DND-41 (cell line): Measurements from ENCODE around the gene AK5.

ENCODE experiments used
- ATAC-seq: fragments of 200-7000 bp; cut with Tn5 transposase; 3 replicates; pipeline ENCODE4 v1.9.1; 2021; ENCODE audit warnings: low read depth; ENCODE audit not compliant: insufficient read depth
- DNase-seq: peaks from one replicate; pipeline ENCODE4 v3.0.0-alpha.2; 2020
- H2AFZ ChIP-seq: 2 replicates; pipeline ENCODE4 v1.6.0; 2012; ENCODE audit warnings: low read depth, low read length
- H3K27ac ChIP-seq: 2 replicates; pipeline ENCODE4 v1.5.1; 2012; ENCODE audit warnings: low read length, inconsistent platforms
- H3K27me3 ChIP-seq: fragments of 200-600 bp; sonication (generic); 2 replicates; pipeline ENCODE4 v1.6.0; 2012; ENCODE audit warnings: low read length, mild to moderate bottlenecking, inconsistent platforms; ENCODE audit not compliant: insufficient read depth, poor library complexity
- H3K36me3 ChIP-seq: 2 replicates; pipeline ENCODE4 v1.5.1; 2012; ENCODE audit warnings: low read length, inconsistent platforms; ENCODE audit not compliant: insufficient read depth
- H3K4me1 ChIP-seq: 2 replicates; pipeline ENCODE4 v1.5.1; 2012; ENCODE audit warnings: mild to moderate bottlenecking, low read length; ENCODE audit not compliant: insufficient read depth
- H3K4me2 ChIP-seq: 2 replicates; pipeline ENCODE4 v1.6.0; 2012; ENCODE audit warnings: mild to moderate bottlenecking, moderate library complexity, low read length, inconsistent platforms; ENCODE audit not compliant: insufficient read depth
- H3K4me3 ChIP-seq, 2 experiments: fragments of 200-600 bp in 1 of 2; shearing (Covaris generic) in 1 of 2; 2 replicates each; pipeline ENCODE4 v1.5.1; 2012 to 2016; ENCODE audit warnings: inconsistent platforms in 2 of 2, low read length in 2 of 2, mild to moderate bottlenecking in 2 of 2, low read depth in 1 of 2, moderate library complexity in 1 of 2
- H3K79me2 ChIP-seq: 2 replicates; pipeline ENCODE4 v1.6.0; 2012; ENCODE audit warnings: low read length, inconsistent platforms; ENCODE audit not compliant: insufficient read depth
- H3K9ac ChIP-seq: 2 replicates; pipeline ENCODE4 v1.6.0; 2012; ENCODE audit warnings: low read depth, mild to moderate bottlenecking, inconsistent platforms, low read length, moderate library complexity
- H3K9me3 ChIP-seq: 2 replicates; pipeline ENCODE4 v1.5.1; 2012; ENCODE audit warnings: low read length, moderate library complexity, mild to moderate bottlenecking, inconsistent platforms; ENCODE audit not compliant: insufficient read depth, severe bottlenecking
- H4K20me1 ChIP-seq: 2 replicates; pipeline ENCODE4 v1.6.0; 2012; ENCODE audit warnings: low read length; ENCODE audit not compliant: insufficient read depth
- EZH2 ChIP-seq: IDR thresholded peaks from 3 replicates; pipeline ENCODE4 v1.6.1; 2012; ENCODE audit warnings: borderline replicate concordance, low read depth, mild to moderate bottlenecking, moderate library complexity, low read length, inconsistent platforms; ENCODE audit not compliant: severe bottlenecking
- TF ChIP-seq, protein P1 (sequence below): IDR thresholded peaks from 2 replicates; pipeline ENCODE4 v1.5.1; 2012; ENCODE audit warnings: borderline replicate concordance, low read length, moderate library complexity, mild to moderate bottlenecking; ENCODE audit not compliant: poor library complexity, severe bottlenecking; ENCODE audit errors: extremely low read depth

The AK5 gene

DNA sequence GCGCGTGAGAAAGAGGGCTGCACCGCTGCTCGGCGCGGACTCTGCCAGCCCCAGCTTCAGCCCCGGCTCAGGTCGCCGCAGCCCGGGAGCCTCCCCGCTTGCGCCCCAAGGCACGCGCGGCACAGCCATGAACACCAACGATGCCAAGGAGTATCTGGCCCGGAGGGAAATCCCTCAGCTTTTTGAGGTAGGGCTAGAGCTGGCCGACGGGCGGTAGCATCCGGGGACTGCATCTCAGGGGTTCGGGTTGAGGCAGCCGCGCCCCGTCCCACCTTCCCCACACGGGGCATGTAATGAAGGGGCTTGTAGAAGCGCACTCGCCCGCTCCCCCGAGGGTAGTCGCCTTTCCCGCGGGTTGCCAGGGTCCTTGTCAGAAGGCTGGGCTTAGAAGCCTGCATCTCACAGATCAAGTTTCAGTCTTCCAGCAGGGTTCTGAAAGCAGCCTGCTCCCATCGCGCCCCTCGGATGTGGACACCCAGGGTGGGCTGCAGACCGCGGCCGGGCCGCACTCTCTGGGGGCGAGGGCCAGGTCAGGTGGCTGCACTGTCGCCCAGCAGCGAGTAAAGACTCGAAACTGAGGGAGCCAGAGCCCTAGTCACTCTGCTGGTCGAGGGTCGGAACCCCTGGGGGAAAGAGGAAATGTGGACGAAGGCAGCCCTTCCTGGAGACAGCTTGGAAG is 507 bp downstream of the AK5 start:
- Histone ChIP-seq H2AFZ (no peak overlapping the region), H3K9ac (no peak overlapping the region)

GRCh38 chr1:77282866-77283539 is 1.2 kb downstream of the AK5 start:
- no peak for DNase-seq
- Histone ChIP-seq H3K4me1 (no peaks in the 10 kb centered on the region), H3K27me3 (no peaks in the 10 kb centered on the region), H3K27ac (no peak overlapping the region), H3K4me2 (no peak overlapping the region), H2AFZ (no peak overlapping the region), H3K9me3 (no peaks in the 10 kb centered on the region), H4K20me1 (no peaks in the 10 kb centered on the region), H3K9ac (no peak overlapping the region), H3K4me3 (no peak overlapping the region), H3K36me3 (no peaks in the 10 kb centered on the region), H3K79me2 (no peaks in the 10 kb centered on the region)
- no peak for TF ChIP-seq EZH2
- TF ChIP-seq, protein P1, sequence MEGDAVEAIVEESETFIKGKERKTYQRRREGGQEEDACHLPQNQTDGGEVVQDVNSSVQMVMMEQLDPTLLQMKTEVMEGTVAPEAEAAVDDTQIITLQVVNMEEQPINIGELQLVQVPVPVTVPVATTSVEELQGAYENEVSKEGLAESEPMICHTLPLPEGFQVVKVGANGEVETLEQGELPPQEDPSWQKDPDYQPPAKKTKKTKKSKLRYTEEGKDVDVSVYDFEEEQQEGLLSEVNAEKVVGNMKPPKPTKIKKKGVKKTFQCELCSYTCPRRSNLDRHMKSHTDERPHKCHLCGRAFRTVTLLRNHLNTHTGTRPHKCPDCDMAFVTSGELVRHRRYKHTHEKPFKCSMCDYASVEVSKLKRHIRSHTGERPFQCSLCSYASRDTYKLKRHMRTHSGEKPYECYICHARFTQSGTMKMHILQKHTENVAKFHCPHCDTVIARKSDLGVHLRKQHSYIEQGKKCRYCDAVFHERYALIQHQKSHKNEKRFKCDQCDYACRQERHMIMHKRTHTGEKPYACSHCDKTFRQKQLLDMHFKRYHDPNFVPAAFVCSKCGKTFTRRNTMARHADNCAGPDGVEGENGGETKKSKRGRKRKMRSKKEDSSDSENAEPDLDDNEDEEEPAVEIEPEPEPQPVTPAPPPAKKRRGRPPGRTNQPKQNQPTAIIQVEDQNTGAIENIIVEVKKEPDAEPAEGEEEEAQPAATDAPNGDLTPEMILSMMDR: no peak
- no peak for ATAC-seq

More for the DNA sequence above, 507 bp downstream of the AK5 start:
- H3K79me2 ChIP-seq: no peaks in the 10 kb centered on the region
- ATAC-seq (no peak), DNase-seq (no peak)
- H3K4me2 ChIP-seq: no peak overlapping the region
- H3K9me3 ChIP-seq: no peaks in the 10 kb centered on the region
- H4K20me1 ChIP-seq: no peaks in the 10 kb centered on the region
- TF ChIP-seq EZH2: no peak
- TF ChIP-seq, protein P1: no peak
- H3K27ac ChIP-seq: no peak overlapping the region
- H3K4me1 ChIP-seq: no peaks in the 10 kb centered on the region
- H3K27me3 ChIP-seq: no peaks in the 10 kb centered on the region
- no peaks in the 10 kb centered on the region for H3K36me3 ChIP-seq
- no peak overlapping the region for H3K4me3 ChIP-seq

DNA sequence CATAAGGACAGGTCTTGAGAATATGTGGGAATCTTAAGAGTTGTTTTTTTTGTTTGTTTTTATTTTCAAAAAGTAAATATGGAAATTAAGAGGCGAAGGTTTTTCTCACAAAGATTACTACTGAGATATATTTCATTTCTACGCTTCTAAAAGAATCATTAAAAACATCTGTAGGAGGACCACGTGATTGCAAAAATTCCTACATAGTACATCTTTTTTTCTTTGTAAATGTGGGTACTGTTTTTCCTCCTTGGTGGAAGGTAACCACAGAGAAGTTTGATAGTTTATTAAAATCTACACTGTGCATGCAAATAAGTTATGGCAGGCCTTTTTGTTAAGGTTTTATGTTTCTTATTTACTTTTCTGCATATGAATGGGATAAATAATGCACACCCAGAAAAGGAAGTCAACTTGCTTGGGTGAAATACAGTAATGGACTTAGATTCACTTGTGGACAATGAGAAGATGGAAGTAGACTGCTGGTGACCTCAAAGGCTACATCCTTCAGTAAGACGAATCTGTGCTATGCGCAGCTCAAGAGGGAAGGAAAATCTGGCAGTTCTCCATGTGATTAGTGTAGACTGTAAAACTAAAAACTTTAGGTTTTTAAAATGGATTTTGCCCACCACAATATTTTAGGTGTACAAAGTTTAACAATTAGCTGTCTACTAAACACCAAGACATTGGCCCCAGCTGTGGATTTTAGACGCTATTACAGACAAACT is 2.0 kb downstream of the AK5 start:
- TF ChIP-seq, protein P1: no peak
- no peak for TF ChIP-seq EZH2
- Histone ChIP-seq H3K9me3 (no peaks in the 10 kb centered on the region), H3K27me3 (peaks cover 6% of the 10 kb centered on the region), H3K9ac (no peak overlapping the region), H4K20me1 (no peaks in the 10 kb centered on the region), H3K4me3 (no peak overlapping the region), H3K4me1 (no peaks in the 10 kb centered on the region), H3K79me2 (no peaks in the 10 kb centered on the region), H3K36me3 (no peaks in the 10 kb centered on the region), H3K4me2 (no peak overlapping the region), H2AFZ (no peak overlapping the region), H3K27ac (no peak overlapping the region)
- ATAC-seq (no peak), DNase-seq (no peak)
